Heart left ventricle (tissue), 16 donors: ENCODE data around the gene TBRG4. TPM values are rescaled to one million over a fixed set of nuclear protein-coding genes. Genes with fewer than 3 reads are reported as not detected.
A peak's percentile ranks its signal among the peaks of the same experiment; 100 is the strongest.

Source experiments
- ATAC-seq, 4 donors: fragments of 200-7000 bp; cut with Tn5 transposase; one replicate each; pipeline ENCODE4 v1.9.1; 2020 to 2022; ENCODE audit warnings: moderate library complexity in 4 of 4, mild to moderate bottlenecking in 3 of 4, moderate number of reproducible peaks in 1 of 4
- DNase-seq, 5 donors: peaks; one replicate each; pipeline ENCODE4 v3.0.0-alpha.2; 2020
- H3K27ac ChIP-seq, 12 donors: fragments of 200-600 bp; sonication (generic) in 4 of 12; one replicate each; pipeline versions ENCODE4 v1.5.0 to v1.8.0; 2016 to 2022; ENCODE audit warnings: mild to moderate bottlenecking in 2 of 12
- H3K27me3 ChIP-seq, 9 donors: fragments of 200-600 bp; sonication (generic) in 2 of 9; one replicate each; pipeline versions ENCODE4 v1.5.1 to v1.8.0; 2016 to 2022; ENCODE audit warnings: mild to moderate bottlenecking in 3 of 9
- H3K36me3 ChIP-seq, 9 donors: fragments of 200-600 bp; sonication (generic) in 2 of 9; one replicate each; pipeline versions ENCODE4 v1.5.0 to v1.8.0; 2018 to 2022; ENCODE audit warnings: mild to moderate bottlenecking in 2 of 9
- H3K4me1 ChIP-seq, 12 donors: fragments of 200-600 bp; sonication (generic) in 4 of 12; one replicate each; pipeline versions ENCODE4 v1.5.0 to v1.8.0; 2016 to 2022; ENCODE audit warnings: mild to moderate bottlenecking in 3 of 12
- H3K4me3 ChIP-seq, 12 donors: fragments of 200-600 bp; sonication (generic) in 4 of 12; one replicate each; pipeline versions ENCODE4 v1.5.0 to v1.8.0; 2017 to 2022; ENCODE audit warnings: mild to moderate bottlenecking in 9 of 12, moderate library complexity in 4 of 12
- H3K9me3 ChIP-seq, 12 donors: fragments of 200-600 bp; sonication (generic) in 4 of 12; one replicate each; pipeline versions ENCODE4 v1.5.0 to v1.8.0; 2016 to 2022; ENCODE audit warnings: mild to moderate bottlenecking in 1 of 12
- CTCF ChIP-seq, 12 donors: fragments of 200-600 bp; sonication (generic) in 4 of 12; IDR thresholded peaks; one replicate each; pipeline versions ENCODE4 v1.5.0 to v1.8.0; 2018 to 2022; ENCODE audit warnings: antibody characterized with exemption in 12 of 12, mild to moderate bottlenecking in 5 of 12
- POLR2A ChIP-seq, 2 donors: fragments of 450-650 bp; IDR thresholded peaks; one replicate each; pipeline ENCODE4 v1.6.1; 2017; ENCODE audit warnings: antibody characterized with exemption in 2 of 2, mild to moderate bottlenecking in 2 of 2, moderate library complexity in 2 of 2
- WGBS, 4 donors: extraction: QIAGEN DNeasy Blood & Tissue Kit in 2 of 4; methylation state at CpG; one replicate each; pipeline versions ENCODE4 v1.1.5 to v1.1.7; 2013 to 2018; 5-methylcytosine and 5-hydroxymethylcytosine counted together
- intact Hi-C, 10 donors: fragments of 100-400 bp; cut with DNase I; formaldehyde crosslinking; loops; one replicate each; pipeline versions ENCODE4 v1.11.1 to v1.14.2; 2022
- polyA plus RNA-seq, 2 donors: library from polyadenylated mRNA; stranded (reverse); fragments of 200-250 nt; gene quantifications; one replicate each; pipeline ENCODE4 v1.2.3, GENCODE V29; 2013
- total RNA-seq, 9 donors: library from RNA; depleted of rRNA in 2 of 9; stranded (reverse); fragments of >200 nt in 2 of 9; fragmentation: NEBNext Ultra II Directional in 3 of 9; extraction: Animal tissue kit (Norgen Biotek cat#: 25700) in 3 of 9; gene quantifications; one replicate each; pipeline versions ENCODE4 v1.1.0 to v1.2.4, GENCODE V29; 2016 to 2023
- donor health status: ischemic (EF 13 %, LVEDD 7.1; RV severe dilation, severe dysfunction).
- donor health status: healthy with polysubstance abuse.
- donor health status: DM: no; HTN: yes; CAD: no.
- donor health status: DM: no; HTN: no; CAD: no.
- donor health status: ischemic (EF 25% LVEDD 6.9; RV normal size, moderate dysfunction).
- donor health status: ischemic (EF 25% LVEDD 5.7; RV mildly dilated, moderate dysfunction).
- donor health status: healthy.
- donor health status: DM: yes; HTN: yes; CAD: no.
- donor health status: ischemic (EF 35%, LVEDD 5.7; RV mildly dilated, moderate dysfunction).
- donor health status: nonischemic (EF 11% LVEDD 7.7; RV severe dilation, severe dysfunction).
- donor health status: DM: yes; HTN: yes; CAD: no.
- donor health status: PGD.
- donor health status: ischemic (EF 29% LVEDD 5.4; RV normal size, mild dysfunction).
- donor health status: nonischemic (EF 23%, LVEDD 6.1; RV moderate dilation, normal function).

The TBRG4 gene
- total and polyA plus RNA-seq, 11 donors: 58.0 to 125 (median 61.5) TPM

GRCh38 chr7:45099891-45100760 is 11.4 kb downstream of the TBRG4 start:
- intact Hi-C loops: no loop called here
- Histone ChIP-seq H3K27me3 (no peaks in the 10 kb centered on the region), H3K4me1 (peaks cover 0 to 20% (median 0%) of the 10 kb centered on the region in 12 donors), H3K4me3 (no peak overlapping the region), H3K36me3 (peaks cover 8 to 78% (median 71%) of the 10 kb centered on the region in 9 donors), H3K9me3 (peaks cover 0 to 2% (median 0%) of the 10 kb centered on the region in 12 donors), H3K27ac (no peak overlapping the region)
- ATAC-seq (peak in 1 of 4 donors; percentile 11), DNase-seq (no peak)
- WGBS, 4 donors: 92 to 97% (median 94%) methylated on average over 11 to 16 of the region's 16 CpGs
- TF ChIP-seq POLR2A (IDR thresholded peaks at IDR 0.05) (no peak), CTCF (IDR thresholded peaks at IDR 0.05) (no peak)

- Histone ChIP-seq H3K27ac (no peak overlapping the region), H3K36me3 (peaks cover 4 to 69% (median 62%) of the 10 kb centered on the region in 9 donors)
- 73 to 85% (median 81%) methylated on average over 9 to 10 of the region's 10 CpGs for WGBS, 4 donors
These were observed 12.3 kb downstream of the TBRG4 start for GRCh38 chr7:45098983-45099839.

GRCh38 chr7:45092931-45093235 is 18.6 kb downstream of the TBRG4 start:
- intact Hi-C loops: no loop called here
- DNase-seq (no peak), ATAC-seq (no peak)
- TF ChIP-seq CTCF (IDR thresholded peaks at IDR 0.05) (no peak), POLR2A (IDR thresholded peaks at IDR 0.05) (no peak)
- no peak overlapping the region for H3K4me3 ChIP-seq
- peaks cover 0 to 19% (median 0%) of the 10 kb centered on the region in 9 donors for H3K27me3 ChIP-seq
- peaks cover 0 to 17% (median 3%) of the 10 kb centered on the region in 12 donors for H3K4me1 ChIP-seq
- H3K36me3 ChIP-seq: peaks cover 0 to 5% (median 0%) of the 10 kb centered on the region in 9 donors
- H3K27ac ChIP-seq: no peak overlapping the region
- WGBS, 4 donors: 68 to 83% (median 72%) methylated on average over 3 of the region's 3 CpGs
- peaks cover 0 to 19% (median 0%) of the 10 kb centered on the region in 12 donors for H3K9me3 ChIP-seq

More at GRCh38 chr7:45098983-45099839, 12.3 kb downstream of the TBRG4 start:
- H3K4me1 ChIP-seq: peaks cover 0 to 10% (median 0%) of the 10 kb centered on the region in 12 donors
- intact Hi-C loops: no loop called here
- H3K4me3 ChIP-seq: no peak overlapping the region
- H3K27me3 ChIP-seq: no peaks in the 10 kb centered on the region
- peaks cover 0 to 11% (median 0%) of the 10 kb centered on the region in 12 donors for H3K9me3 ChIP-seq
- ATAC-seq (peak in 3 of 4 donors; percentile 8 to 36 (median 11)), DNase-seq (no peak)
- TF ChIP-seq CTCF (IDR thresholded peaks at IDR 0.05) (no peak), POLR2A (IDR thresholded peaks at IDR 0.05) (no peak)
